Subcutaneous abdominal adipose tissue (tissue), 5 donors: ENCODE data around the gene BMP2K.

Experiments used
- H3K27ac ChIP-seq: one replicate; pipeline ENCODE4 v1.7.0; 2013; ENCODE audit warnings: low read depth, mild to moderate bottlenecking, inconsistent platforms, low read length, moderate library complexity
- H3K27me3 ChIP-seq, 5 donors: one replicate each; pipeline ENCODE4 v1.7.0; 2013; ENCODE audit warnings: low read length in 5 of 5, inconsistent platforms in 1 of 5; ENCODE audit not compliant: control insufficient read depth in 5 of 5, insufficient read depth in 4 of 5
- H3K36me3 ChIP-seq, 5 donors: one replicate each; pipeline ENCODE4 v1.7.0; 2013; ENCODE audit warnings: low read length in 5 of 5; ENCODE audit not compliant: control insufficient read depth in 5 of 5, insufficient read depth in 5 of 5
- H3K4me1 ChIP-seq, 5 donors: one replicate each; pipeline ENCODE4 v1.7.0; 2013; ENCODE audit warnings: low read length in 5 of 5, mild to moderate bottlenecking in 3 of 5, moderate library complexity in 1 of 5; ENCODE audit not compliant: control insufficient read depth in 5 of 5, insufficient read depth in 5 of 5
- H3K4me3 ChIP-seq, 5 donors: one replicate each; pipeline ENCODE4 v1.7.0; 2013; ENCODE audit warnings: low read length in 5 of 5, low read depth in 1 of 5
- H3K9ac ChIP-seq, 5 donors: one replicate each; pipeline ENCODE4 v1.7.0; 2013; ENCODE audit warnings: low read length in 5 of 5, mild to moderate bottlenecking in 4 of 5, moderate library complexity in 3 of 5
- H3K9me3 ChIP-seq, 5 donors: one replicate each; pipeline ENCODE4 v1.7.0; 2013; ENCODE audit warnings: low read length in 5 of 5; ENCODE audit not compliant: control insufficient read depth in 5 of 5
- donor health status: healthy.
- donor health status: healthy.
- donor health status: healthy.
- donor health status: healthy.
- donor health status: healthy.

Gene BMP2K

DNA sequence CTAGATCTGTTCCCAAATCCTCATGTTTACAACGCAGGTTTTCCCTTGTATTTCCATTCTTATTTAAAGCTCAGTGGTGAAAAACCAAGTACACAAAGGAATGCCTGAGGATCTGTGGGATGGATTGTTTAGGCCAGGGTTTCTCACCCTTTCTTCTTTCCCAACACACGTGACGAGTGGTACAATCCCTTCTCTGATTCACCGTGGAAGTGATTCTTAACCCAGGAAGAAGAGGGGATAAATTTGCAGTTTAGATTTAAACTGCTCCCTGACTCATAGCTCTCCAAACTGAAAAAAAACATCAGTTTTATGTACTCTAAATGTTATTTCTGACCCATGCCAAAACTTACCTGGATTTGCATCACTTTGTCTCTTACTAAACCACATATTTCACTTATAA lies 146.1 kb downstream of the BMP2K start:
- Histone ChIP-seq H3K9ac (no peak overlapping the region), H3K4me1 (no peaks in the 10 kb centered on the region), H3K36me3 (peaks cover 3 to 20% (median 15%) of the 10 kb centered on the region in 5 donors), H3K9me3 (no peaks in the 10 kb centered on the region), H3K4me3 (no peak overlapping the region), H3K27me3 (no peaks in the 10 kb centered on the region), H3K27ac (no peak overlapping the region)

DNA sequence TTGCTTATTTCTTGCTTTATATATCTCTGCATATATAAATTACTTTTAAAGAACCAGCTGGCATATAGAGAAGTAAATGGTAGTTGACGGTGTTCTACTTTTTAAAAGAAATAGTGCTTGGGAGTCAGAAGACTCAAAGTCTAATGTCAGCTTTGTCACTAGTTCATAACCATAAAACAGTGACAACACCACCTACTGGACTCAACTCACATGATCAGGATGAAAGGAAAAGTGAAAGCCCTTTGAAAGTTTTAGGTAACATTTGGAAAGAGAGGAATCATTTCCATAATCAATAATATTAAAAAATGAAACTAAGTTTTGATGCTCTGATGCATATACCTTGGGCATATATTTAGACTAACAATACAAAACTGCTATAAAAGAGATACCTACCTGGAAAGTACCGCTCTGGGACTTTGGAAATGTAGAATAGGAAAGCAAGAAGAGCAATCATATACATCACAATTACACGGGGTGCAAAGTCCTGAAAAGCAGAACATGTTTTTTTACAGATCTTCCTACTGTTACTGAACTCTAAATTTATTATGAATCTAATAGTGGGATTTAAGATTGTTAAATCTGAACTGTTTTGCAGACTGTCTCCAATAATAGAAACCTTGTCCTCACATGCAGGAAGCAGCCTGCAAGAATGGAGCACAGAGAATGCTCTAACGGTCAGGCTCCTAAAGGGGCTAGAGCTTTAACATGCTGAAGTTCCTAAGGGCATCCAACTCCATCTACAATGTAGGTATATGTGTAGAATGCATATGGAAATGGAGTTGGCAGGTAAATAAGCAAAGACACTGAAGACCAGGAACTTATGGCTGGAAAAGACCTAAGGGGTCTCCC lies 147.5 kb downstream of the BMP2K start:
- no peaks in the 10 kb centered on the region for H3K27me3 ChIP-seq
- no peaks in the 10 kb centered on the region for H3K4me1 ChIP-seq
- no peak overlapping the region for H3K4me3 ChIP-seq
- no peak overlapping the region for H3K9ac ChIP-seq
- H3K27ac ChIP-seq, result no peak overlapping the region
- no peaks in the 10 kb centered on the region for H3K9me3 ChIP-seq
- peaks cover 4 to 23% (median 11%) of the 10 kb centered on the region in 5 donors for H3K36me3 ChIP-seq

DNA sequence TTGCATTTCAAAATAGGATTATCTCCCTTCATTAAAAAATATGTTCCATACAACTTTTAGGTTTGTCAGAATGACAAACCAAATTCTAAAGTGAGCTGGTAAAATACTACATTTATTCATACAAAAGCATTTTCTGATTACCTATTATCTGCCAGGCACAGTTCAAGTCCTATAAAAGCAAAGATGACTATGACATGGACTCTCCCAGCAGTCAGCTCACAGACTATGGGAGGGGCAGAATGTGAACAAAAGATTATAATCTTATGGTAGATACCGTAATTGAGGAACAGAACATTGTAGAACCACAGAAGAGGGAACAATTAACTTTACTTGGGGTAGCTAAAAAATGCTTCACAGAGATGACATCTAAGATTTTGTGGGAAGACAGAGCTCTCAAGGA lies 150.7 kb downstream of the BMP2K start:
- no peaks in the 10 kb centered on the region for H3K9me3 ChIP-seq
- peaks cover 11 to 27% (median 18%) of the 10 kb centered on the region in 5 donors for H3K36me3 ChIP-seq
- no peaks in the 10 kb centered on the region for H3K27me3 ChIP-seq
- H3K27ac ChIP-seq, result no peak overlapping the region
- no peaks in the 10 kb centered on the region for H3K4me1 ChIP-seq
- no peak overlapping the region for H3K9ac ChIP-seq
- H3K4me3 ChIP-seq, result no peak overlapping the region

DNA sequence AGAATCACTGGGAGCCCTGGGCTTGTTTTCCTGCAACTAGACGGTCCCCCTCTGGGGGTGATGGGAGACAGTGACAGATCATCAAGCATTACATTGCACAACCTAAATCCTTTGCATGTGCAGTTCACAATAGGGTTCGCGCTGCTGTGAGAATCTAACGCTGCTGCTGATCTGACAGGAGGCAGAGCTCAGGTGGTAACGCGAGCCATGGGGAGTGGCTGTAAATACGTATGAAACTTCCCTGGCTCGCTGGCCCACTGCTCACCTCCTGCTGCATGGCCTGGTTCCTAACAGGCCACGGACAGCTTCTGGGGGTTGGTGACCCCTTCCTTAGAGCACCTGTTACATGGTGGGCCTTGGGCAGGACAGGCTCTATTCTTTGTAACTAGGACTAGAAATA lies 152.7 kb downstream of the BMP2K start:
- H3K9ac ChIP-seq, result no peak overlapping the region
- no peaks in the 10 kb centered on the region for H3K4me1 ChIP-seq
- H3K36me3 ChIP-seq, result peaks cover 13 to 22% (median 18%) of the 10 kb centered on the region in 5 donors
- no peaks in the 10 kb centered on the region for H3K9me3 ChIP-seq
- H3K27me3 ChIP-seq, result no peaks in the 10 kb centered on the region
- H3K4me3 ChIP-seq, result no peak overlapping the region
- H3K27ac ChIP-seq, result no peak overlapping the region

DNA sequence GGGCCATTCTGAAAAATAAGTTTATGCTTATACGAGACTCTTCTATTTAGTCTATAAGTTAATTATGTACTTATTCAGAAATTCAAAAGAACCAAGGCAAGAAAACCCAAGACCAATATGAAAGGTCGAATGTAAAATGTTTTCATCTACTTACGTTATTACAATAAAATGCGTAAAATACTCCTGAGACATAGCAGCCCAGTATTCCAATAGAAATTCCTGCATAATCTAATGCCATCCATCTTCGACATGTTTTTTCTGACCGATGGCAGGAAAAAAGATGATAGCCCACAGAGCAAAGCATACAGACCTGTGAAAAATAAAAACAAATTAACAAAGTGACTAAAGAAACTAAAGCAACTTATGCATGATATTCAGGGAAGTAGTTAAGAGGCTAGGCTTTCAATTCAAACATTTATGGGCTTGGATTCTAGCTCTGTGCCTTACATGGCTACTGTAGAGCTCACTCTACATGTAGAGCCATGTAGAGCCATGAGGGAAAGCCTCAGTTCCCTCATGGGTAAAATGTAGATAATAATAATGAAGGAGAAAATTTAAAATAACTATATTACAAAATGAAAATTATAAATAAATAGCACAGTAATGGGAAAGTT lies 154.0 kb downstream of the BMP2K start:
- H3K9me3 ChIP-seq, result no peaks in the 10 kb centered on the region
- no peaks in the 10 kb centered on the region for H3K4me1 ChIP-seq
- peaks cover 13 to 22% (median 18%) of the 10 kb centered on the region in 5 donors for H3K36me3 ChIP-seq
- no peak overlapping the region for H3K27ac ChIP-seq
- H3K9ac ChIP-seq, result no peak overlapping the region
- no peaks in the 10 kb centered on the region for H3K27me3 ChIP-seq
- H3K4me3 ChIP-seq, result no peak overlapping the region

DNA sequence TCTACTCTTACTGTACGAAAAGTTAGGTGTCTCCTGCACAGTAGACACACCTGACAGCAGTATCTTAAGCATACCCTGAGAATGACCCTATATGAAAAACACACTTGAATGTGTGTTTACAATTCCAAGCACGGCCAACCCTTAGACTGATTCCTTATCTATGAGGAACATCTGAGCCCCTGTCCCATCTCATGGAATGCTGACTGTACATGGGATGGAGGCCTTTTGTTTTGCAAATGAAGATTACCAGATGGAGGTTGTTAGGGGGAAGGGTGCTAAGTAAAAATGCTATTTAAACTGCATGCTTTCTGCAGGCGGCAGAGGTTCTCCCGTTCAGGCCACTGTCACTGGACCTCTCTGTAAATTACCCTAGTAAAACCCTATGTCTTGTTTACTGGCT lies 160.8 kb downstream of the BMP2K start:
- peaks cover 0 to 2% (median 0%) of the 10 kb centered on the region in 5 donors for H3K36me3 ChIP-seq
- H3K27ac ChIP-seq, result no peak overlapping the region
- H3K27me3 ChIP-seq, result no peaks in the 10 kb centered on the region
- no peak overlapping the region for H3K9ac ChIP-seq
- H3K9me3 ChIP-seq, result no peaks in the 10 kb centered on the region
- H3K4me3 ChIP-seq, result no peak overlapping the region
- peaks cover 0 to 20% (median 17%) of the 10 kb centered on the region in 5 donors for H3K4me1 ChIP-seq

DNA sequence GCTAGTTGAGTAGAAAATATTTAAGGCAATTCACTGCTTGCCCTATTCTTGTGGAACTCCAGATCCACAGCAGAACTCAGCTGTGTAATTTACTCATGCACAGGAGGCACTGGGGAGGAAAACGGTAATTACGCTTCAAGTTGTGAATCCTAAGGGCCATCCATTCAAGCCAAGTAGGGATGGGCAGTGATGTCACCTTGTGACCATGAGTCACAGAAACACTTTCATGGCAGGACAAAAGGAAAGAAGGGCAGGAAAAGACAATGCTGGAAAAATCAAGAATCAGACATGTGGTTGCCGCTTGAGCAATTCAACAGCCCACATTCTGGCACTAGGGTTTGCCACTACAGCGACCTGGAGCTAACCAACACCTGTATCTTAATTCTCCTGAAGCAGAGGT lies 161.7 kb downstream of the BMP2K start:
- H3K9ac ChIP-seq, result no peak overlapping the region
- H3K27me3 ChIP-seq, result no peaks in the 10 kb centered on the region
- peak overlapping the region in 1 of 5 donors; percentile 95 for H3K4me3 ChIP-seq
- H3K9me3 ChIP-seq, result no peaks in the 10 kb centered on the region
- no peaks in the 10 kb centered on the region for H3K36me3 ChIP-seq
- H3K4me1 ChIP-seq, result peaks cover 0 to 20% (median 17%) of the 10 kb centered on the region in 5 donors
- H3K27ac ChIP-seq, result no peak overlapping the region

DNA sequence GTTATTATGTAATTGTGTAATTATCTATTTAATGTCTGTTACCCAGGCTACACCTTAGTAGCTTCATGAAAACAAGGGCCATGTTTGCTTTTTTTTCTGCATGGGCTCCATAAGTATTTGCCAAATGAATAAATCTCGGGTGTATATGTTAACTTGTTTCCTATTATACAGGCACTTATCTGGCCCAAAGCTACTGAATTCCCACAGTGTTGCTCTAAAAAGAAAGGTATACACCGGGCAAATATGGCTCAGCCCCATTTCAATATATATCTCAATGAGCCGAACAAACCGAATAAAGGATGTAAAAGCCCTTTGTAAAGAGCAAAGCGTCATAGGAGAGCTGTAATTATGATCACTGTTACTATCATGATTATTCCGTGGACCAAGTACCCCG lies 162.3 kb downstream of the BMP2K start:
- no peaks in the 10 kb centered on the region for H3K36me3 ChIP-seq
- H3K9ac ChIP-seq, result peak overlapping the region; percentile 67 to 92 (median 82)
- no peaks in the 10 kb centered on the region for H3K9me3 ChIP-seq
- H3K27me3 ChIP-seq, result no peaks in the 10 kb centered on the region
- peak overlapping the region; percentile 83 to 95 (median 94) for H3K4me3 ChIP-seq
- peaks cover 0 to 20% (median 17%) of the 10 kb centered on the region in 5 donors for H3K4me1 ChIP-seq
- no peak overlapping the region for H3K27ac ChIP-seq

DNA sequence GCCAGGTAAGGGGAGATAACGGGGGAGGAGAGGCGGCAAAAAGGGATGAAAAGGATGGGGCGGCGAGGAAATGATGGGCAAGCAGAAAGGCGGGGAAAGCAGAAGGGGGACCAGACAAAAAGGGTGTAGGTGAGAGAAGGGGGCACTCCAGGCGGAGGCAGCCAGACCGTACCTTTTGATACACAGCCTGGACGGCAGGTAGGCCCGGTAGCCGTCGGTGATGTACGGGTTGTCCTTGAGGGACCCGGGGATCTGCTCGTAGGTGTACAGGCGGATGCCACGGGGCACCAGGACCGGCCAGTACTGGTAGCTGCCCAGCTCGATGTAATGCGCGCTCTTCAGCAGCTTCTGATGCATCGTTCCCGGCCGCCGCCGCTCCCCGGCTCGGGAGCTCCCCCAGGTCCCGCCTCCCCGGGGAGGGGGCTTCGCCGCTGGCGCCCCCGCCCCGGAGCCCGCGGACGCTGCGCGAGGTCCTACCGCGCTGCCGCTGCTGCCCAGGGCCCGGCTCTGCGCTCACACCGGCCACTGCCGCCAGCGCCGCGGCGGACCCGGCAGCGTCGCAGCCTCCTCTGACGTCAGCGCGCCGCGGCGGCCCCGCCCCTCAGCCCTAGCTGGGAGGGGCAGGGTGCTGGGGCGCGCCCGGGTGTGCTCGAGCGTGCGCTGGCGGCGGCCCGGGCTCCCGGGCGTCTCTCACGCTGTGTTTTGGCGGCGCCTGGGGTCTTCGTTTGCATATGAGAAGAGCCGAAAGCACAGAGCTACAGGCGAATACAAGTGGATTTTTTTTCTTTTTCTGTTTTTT lies 162.9 kb downstream of the BMP2K start, which contains the start of gene PAQR3:
PAQR3 (minus strand) TSS at position 571 of the 799 bp plus-strand sequence; CDS start at position 357, 214 bp downstream.
- H3K9me3 ChIP-seq, result no peaks in the 10 kb centered on the region
- H3K27me3 ChIP-seq, result no peaks in the 10 kb centered on the region
- H3K4me1 ChIP-seq, result peaks cover 0 to 20% (median 17%) of the 10 kb centered on the region in 5 donors
- H3K4me3 ChIP-seq, result peak within 1 kb of the TSS; percentile 83 to 95 (median 94)
- H3K9ac ChIP-seq, result peak within 1 kb of the TSS; percentile 67 to 92 (median 82)
- H3K27ac ChIP-seq, result peak within 1 kb of the TSS; percentile 37
- H3K36me3 ChIP-seq, result no peaks in the 10 kb centered on the region
